A172 (cell line): ENCODE measurements around the gene INPP5D. TPM values are rescaled to one million over a fixed set of nuclear protein-coding genes. Genes with fewer than 3 reads are reported as not detected.
"Not testable (repeated sequence)": the region's sequence is repeated elsewhere in the genome, so short reads cannot be mapped to it uniquely, and the experiment has no call there.

Source experiments
- DNase-seq: peaks from one replicate; pipeline ENCODE4 v3.0.0-alpha.2; 2015; ENCODE audit warnings: low spot score
- total RNA-seq: library from RNA; depleted of rRNA; stranded (reverse); fragments of >200 nt; shearing (Covaris generic); gene quantifications from 2 replicates; pipeline ENCODE4 v1.2.3, GENCODE V29; 2014; rRNA removed

Gene INPP5D
- 0.84 and 0.86 TPM in 2 replicates for total RNA-seq

GRCh38 chr2:233059797-233060500 lies at the start of gene INPP5D:
Gene INPP5D (plus strand): TSS chr2:233060342. CDS start chr2:233060479, 137 bp downstream.
- no peak for DNase-seq

GRCh38 chr2:233010569-233011267 lies 49.4 kb upstream of the INPP5D start:
- no peak for DNase-seq

- DNase-seq: no peak
These were observed 48.9 kb upstream of the INPP5D start for GRCh38 chr2:233011268-233011650.

GRCh38 chr2:233011702-233012131 lies 48.4 kb upstream of the INPP5D start:
- DNase-seq: no peak

GRCh38 chr2:233012301-233012971 lies 47.7 kb upstream of the INPP5D start:
- no peak for DNase-seq

- no peak for DNase-seq
These were observed 47.1 kb upstream of the INPP5D start, which contains the start of gene NGEF for GRCh38 chr2:233013027-233013461. Gene NGEF (minus strand): TSS chr2:233013256. CDS start chr2:232974890, 38,366 bp downstream.

- DNase-seq: no peak
These were observed 46.5 kb upstream of the INPP5D start for GRCh38 chr2:233013650-233014049.

GRCh38 chr2:233015019-233015645 lies 45.0 kb upstream of the INPP5D start:
- DNase-seq: no peak

GRCh38 chr2:233017947-233018346 lies 42.2 kb upstream of the INPP5D start:
- no peak for DNase-seq

GRCh38 chr2:233019610-233020009 lies 40.5 kb upstream of the INPP5D start:
- DNase-seq: not testable (repeated sequence)

GRCh38 chr2:233020454-233020853 lies 39.7 kb upstream of the INPP5D start:
- DNase-seq: no peak

GRCh38 chr2:233021771-233022170 lies 38.4 kb upstream of the INPP5D start:
- DNase-seq: peak; percentile 41

- no peak for DNase-seq
These were observed 37.6 kb upstream of the INPP5D start for GRCh38 chr2:233022561-233022960.

GRCh38 chr2:233023007-233023760 lies 37.0 kb upstream of the INPP5D start:
- DNase-seq: no peak

GRCh38 chr2:233023761-233024410 lies 36.3 kb upstream of the INPP5D start:
- DNase-seq: no peak

GRCh38 chr2:233025706-233026105 lies 34.4 kb upstream of the INPP5D start:
- DNase-seq: no peak

- DNase-seq: peak; percentile 82
These were observed 33.8 kb upstream of the INPP5D start for GRCh38 chr2:233026198-233026813.

- peak; percentile 99 for DNase-seq
These were observed 30.8 kb upstream of the INPP5D start for GRCh38 chr2:233029321-233029720.

GRCh38 chr2:233031556-233032500 lies 28.3 kb upstream of the INPP5D start:
- no peak for DNase-seq
